ENCODE data around the gene PKNOX1. TPM values are rescaled to one million over a fixed set of nuclear protein-coding genes. Genes with fewer than 3 reads are reported as not detected.

Gene PKNOX1
- total RNA-seq, 1 experiment from 2014 or later = 43.4 TPM

DNA sequence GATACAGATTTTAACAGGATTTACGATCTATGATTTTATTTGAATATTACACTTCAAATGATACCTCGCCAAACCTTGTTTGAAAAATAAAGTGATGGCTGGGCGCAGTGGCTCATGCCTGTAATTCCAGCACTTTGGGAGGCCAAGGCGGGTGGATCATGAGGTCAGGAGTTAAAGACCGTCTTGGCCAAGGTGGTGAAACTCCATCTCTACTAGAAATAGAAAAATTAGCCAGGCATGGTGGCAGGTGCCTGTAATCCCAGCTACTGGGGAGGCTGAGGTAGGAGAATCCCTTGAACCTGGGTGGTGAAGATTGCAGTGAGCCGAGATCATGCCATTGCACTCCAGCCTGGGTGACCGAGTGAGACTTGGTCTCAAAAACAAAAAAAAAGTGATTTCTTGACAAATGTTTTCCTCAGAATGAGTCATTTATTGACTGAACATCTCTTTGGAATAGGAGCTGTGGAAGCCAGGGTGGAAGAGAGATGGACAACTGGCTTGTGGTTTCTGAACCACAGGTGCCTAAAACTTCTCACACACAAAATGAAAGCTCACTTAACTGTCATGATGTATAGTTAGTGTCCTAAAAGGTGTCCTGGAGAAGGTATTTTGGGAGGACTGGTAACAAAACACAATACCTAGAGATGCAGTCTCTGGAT lies 11.9 kb downstream of the PKNOX1 start:
- peaks cover 5% of the 10 kb centered on the region; the same call in 1 of the 2 replicates for H3K79me2 ChIP-seq (ENCODE audit: insufficient read depth, low read length)

More for the DNA sequence above, 11.9 kb downstream of the PKNOX1 start:
- H4K91ac ChIP-seq (ENCODE audit: insufficient read length, low read depth, low read length) = no peak overlapping the region
- H3K27ac Mint-ChIP-seq = peak overlapping the region; percentile 85 to 89 (median 86); a peak in 3 of 7 replicates
- no peak overlapping the region for H2BK5ac ChIP-seq (ENCODE audit: insufficient read length, low read length)
- no peak overlapping the region for H4K8ac ChIP-seq (replicated peaks; ENCODE audit: insufficient read length, low read depth, low read length)
- no peaks in the 10 kb centered on the region; the same call in 1 of the 2 replicates for H3K4me1 ChIP-seq (ENCODE audit: insufficient read depth, low read length)
- no peak overlapping the region for H3K14ac ChIP-seq (ENCODE audit: insufficient read depth, low read length)
- DNase-seq = no peak
- no peak overlapping the region for H4K5ac ChIP-seq (ENCODE audit: insufficient read length, low read depth, low read length)
- H3K27ac ChIP-seq (ENCODE audit: insufficient read length, low read depth, low read length) = no peak overlapping the region
- no peak overlapping the region for H3K4me2 ChIP-seq (ENCODE audit: insufficient read depth, insufficient read length, low read length)
- H2BK12ac ChIP-seq (ENCODE audit: insufficient read length, low read depth, low read length) = no peak overlapping the region
- H3K36me3 Mint-ChIP-seq (ENCODE audit: insufficient read depth in 1 of 3, low read depth in 3 of 3) = peaks cover 4 to 15% (median 11%) of the 10 kb centered on the region in 3 experiments; a peak in 6 of 7 replicates
- no peak overlapping the region for H3K23ac ChIP-seq (ENCODE audit: insufficient read length, low read depth, low read length)
- H3K9ac ChIP-seq (ENCODE audit: extremely low read depth, insufficient read length, low read length) = no peak overlapping the region
- H2BK20ac ChIP-seq (ENCODE audit: low read depth, low read length, poor library complexity, severe bottlenecking) = no peak overlapping the region
- H3K27me3 Mint-ChIP-seq (ENCODE audit: low read depth) = no peaks in the 10 kb centered on the region
- H4K20me1 ChIP-seq (ENCODE audit: control insufficient read depth, insufficient read depth, insufficient read length) = no peaks in the 10 kb centered on the region
- no peak overlapping the region for H3K18ac ChIP-seq (ENCODE audit: insufficient read length, low read depth, low read length)
- no peak overlapping the region for H3K4ac ChIP-seq (ENCODE audit: low read depth, low read length)
- H3K9me3 Mint-ChIP-seq = no peaks in the 10 kb centered on the region
- H3K4me1 Mint-ChIP-seq = peaks cover 37 to 39% of the 10 kb centered on the region in 2 experiments
- H3T11ph ChIP-seq (ENCODE audit: low read length) = no peak overlapping the region
- no CpG with 5 or more reads among the region's 7 CpGs for WGBS (ENCODE audit: extremely low coverage, insufficient read length, low lambda C conversion rate)
- H3K27me3 ChIP-seq (ENCODE audit: insufficient read depth, low read length) = no peaks in the 10 kb centered on the region
- no peak overlapping the region for H2BK120ac ChIP-seq (ENCODE audit: low read depth, low read length, poor library complexity, severe bottlenecking)
- no peaks in the 10 kb centered on the region for H3K9me3 ChIP-seq (ENCODE audit: control insufficient read depth, low read depth, low read length)
- no peak overlapping the region for H3K56ac ChIP-seq (ENCODE audit: insufficient read length, low read depth, low read length)
- no peaks in the 10 kb centered on the region for H3K23me2 ChIP-seq (ENCODE audit: insufficient read length, low read depth, low read length, poor library complexity, severe bottlenecking)
- H2BK15ac ChIP-seq (ENCODE audit: low read depth, low read length) = no peak overlapping the region
- TF ChIP-seq, protein P1, sequence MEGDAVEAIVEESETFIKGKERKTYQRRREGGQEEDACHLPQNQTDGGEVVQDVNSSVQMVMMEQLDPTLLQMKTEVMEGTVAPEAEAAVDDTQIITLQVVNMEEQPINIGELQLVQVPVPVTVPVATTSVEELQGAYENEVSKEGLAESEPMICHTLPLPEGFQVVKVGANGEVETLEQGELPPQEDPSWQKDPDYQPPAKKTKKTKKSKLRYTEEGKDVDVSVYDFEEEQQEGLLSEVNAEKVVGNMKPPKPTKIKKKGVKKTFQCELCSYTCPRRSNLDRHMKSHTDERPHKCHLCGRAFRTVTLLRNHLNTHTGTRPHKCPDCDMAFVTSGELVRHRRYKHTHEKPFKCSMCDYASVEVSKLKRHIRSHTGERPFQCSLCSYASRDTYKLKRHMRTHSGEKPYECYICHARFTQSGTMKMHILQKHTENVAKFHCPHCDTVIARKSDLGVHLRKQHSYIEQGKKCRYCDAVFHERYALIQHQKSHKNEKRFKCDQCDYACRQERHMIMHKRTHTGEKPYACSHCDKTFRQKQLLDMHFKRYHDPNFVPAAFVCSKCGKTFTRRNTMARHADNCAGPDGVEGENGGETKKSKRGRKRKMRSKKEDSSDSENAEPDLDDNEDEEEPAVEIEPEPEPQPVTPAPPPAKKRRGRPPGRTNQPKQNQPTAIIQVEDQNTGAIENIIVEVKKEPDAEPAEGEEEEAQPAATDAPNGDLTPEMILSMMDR (conservative IDR thresholded peaks at IDR 0.05) = no peak
- no peak overlapping the region for H2AFZ ChIP-seq (ENCODE audit: low read length)
- no peaks in the 10 kb centered on the region for H3K79me1 ChIP-seq (ENCODE audit: insufficient read depth, low read depth, low read length, poor library complexity, severe bottlenecking)
- H2AK5ac ChIP-seq (ENCODE audit: insufficient read length, low read length) = no peak overlapping the region
- no peak overlapping the region for H3K4me3 Mint-ChIP-seq

Data from H9 (cell line).